ENCODE results near the gene SNAPC3. TPM values are rescaled to one million over a fixed set of nuclear protein-coding genes. Genes with fewer than 3 reads are reported as not detected.

SNAPC3 gene
- total RNA-seq, 1 experiment from 2014 or later: 28.0 TPM

DNA sequence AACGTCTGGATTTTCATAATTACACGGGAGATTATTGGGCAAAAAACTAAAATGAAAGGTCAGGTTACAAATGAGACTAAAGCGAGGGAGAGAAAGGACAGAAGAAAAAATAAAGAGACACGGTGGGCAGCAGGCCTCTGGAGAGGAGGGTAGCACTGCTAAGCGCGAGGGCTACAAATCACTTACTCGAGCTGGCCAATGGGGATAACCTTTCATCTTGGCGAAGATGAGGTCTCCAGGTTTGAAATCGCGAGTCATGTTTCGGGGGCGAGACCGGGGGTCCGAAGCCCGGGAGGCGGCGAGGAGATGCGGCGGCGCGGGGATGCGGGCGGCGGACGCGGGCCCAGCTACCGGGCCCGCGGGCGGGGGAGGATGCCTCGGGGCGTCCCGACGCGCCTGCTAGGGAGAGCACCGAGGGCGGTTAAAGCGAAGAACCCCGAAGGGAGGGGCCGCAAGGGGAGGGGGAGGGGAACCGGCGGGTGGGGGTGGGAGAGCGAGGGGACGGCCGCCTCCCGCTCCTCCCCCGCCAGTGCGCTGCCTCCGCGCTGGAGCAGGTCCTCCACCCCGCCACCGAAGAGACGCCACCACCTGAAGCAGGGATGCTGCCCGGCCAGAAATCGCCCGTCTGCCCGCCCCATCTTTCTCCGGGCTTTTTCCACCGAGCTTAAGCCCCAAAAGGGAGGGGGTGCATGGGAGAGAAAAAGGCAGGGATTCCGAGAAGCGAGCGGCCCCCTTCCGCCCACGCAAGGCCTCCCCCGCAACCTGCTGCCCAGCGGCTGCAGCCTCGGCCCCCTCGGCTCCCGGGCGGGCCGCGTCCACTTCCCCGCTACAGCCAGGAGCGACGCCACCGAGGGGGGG lies 87.5 kb downstream of the SNAPC3 start:
- H3K4me1 Mint-ChIP-seq: peaks cover 45 to 56% of the 10 kb centered on the region in 2 experiments
- WGBS (ENCODE audit: extremely low coverage, insufficient read length, low lambda C conversion rate): no CpG with 5 or more reads among the region's 76 CpGs

More for the DNA sequence above, 87.5 kb downstream of the SNAPC3 start:
- H2BK12ac ChIP-seq (ENCODE audit: insufficient read length, low read depth, low read length): no peak overlapping the region
- no peak overlapping the region for H4K91ac ChIP-seq (ENCODE audit: insufficient read length, low read depth, low read length)
- Mint-ChIP-seq H3K36me3 (ENCODE audit: insufficient read depth in 1 of 3, low read depth in 3 of 3) (peaks cover 40 to 48% (median 46%) of the 10 kb centered on the region in 3 experiments), H3K9me3 (peaks cover 0 to 2% of the 10 kb centered on the region in 2 experiments; a peak in 2 of 5 replicates), H3K27me3 (ENCODE audit: low read depth) (no peaks in the 10 kb centered on the region), H3K4me3 (peak overlapping the region; percentile 94), H3K27ac (peak overlapping the region; percentile 95)
- no peak overlapping the region for H4K5ac ChIP-seq (ENCODE audit: insufficient read length, low read depth, low read length)
- H3K4ac ChIP-seq (ENCODE audit: low read depth, low read length): no peak overlapping the region; the same call in 1 of the 2 replicates
- no peaks in the 10 kb centered on the region for H3K27me3 ChIP-seq (ENCODE audit: insufficient read depth, low read length)
- H2BK120ac ChIP-seq (ENCODE audit: low read depth, low read length, poor library complexity, severe bottlenecking): no peak overlapping the region
- H3K4me1 ChIP-seq (ENCODE audit: insufficient read depth, low read length): peaks cover 2% of the 10 kb centered on the region; the same call in 1 of the 2 replicates
- H2BK15ac ChIP-seq (ENCODE audit: low read depth, low read length): no peak overlapping the region
- H3K18ac ChIP-seq (ENCODE audit: insufficient read length, low read depth, low read length): peak overlapping the region; percentile 84
- H2BK5ac ChIP-seq (ENCODE audit: insufficient read length, low read length): no peak overlapping the region
- peak overlapping the region; percentile 95 for H3K9ac ChIP-seq (ENCODE audit: extremely low read depth, insufficient read length, low read length)
- DNase-seq: peak; percentile 58
- H3K23ac ChIP-seq (ENCODE audit: insufficient read length, low read depth, low read length): no peak overlapping the region
- H3K14ac ChIP-seq (ENCODE audit: insufficient read depth, low read length): peak overlapping the region; percentile 71
- H4K20me1 ChIP-seq (ENCODE audit: control insufficient read depth, insufficient read depth, insufficient read length): no peaks in the 10 kb centered on the region
- peak overlapping the region; percentile 57 for H3K4me2 ChIP-seq (ENCODE audit: insufficient read depth, insufficient read length, low read length)
- H4K8ac ChIP-seq (replicated peaks; ENCODE audit: insufficient read length, low read depth, low read length): no peak overlapping the region
- H3K79me2 ChIP-seq (ENCODE audit: insufficient read depth, low read length): peaks cover 38% of the 10 kb centered on the region; the same call in 1 of the 2 replicates
- H2BK20ac ChIP-seq (ENCODE audit: low read depth, low read length, poor library complexity, severe bottlenecking): no peak overlapping the region
- H2AFZ ChIP-seq (ENCODE audit: low read length): no peak overlapping the region
- no peaks in the 10 kb centered on the region for H3K79me1 ChIP-seq (ENCODE audit: insufficient read depth, low read depth, low read length, poor library complexity, severe bottlenecking)
- H3K27ac ChIP-seq (ENCODE audit: insufficient read length, low read depth, low read length): no peak overlapping the region
- no peaks in the 10 kb centered on the region for H3K9me3 ChIP-seq (ENCODE audit: control insufficient read depth, low read depth, low read length)
- TF ChIP-seq, protein P1, sequence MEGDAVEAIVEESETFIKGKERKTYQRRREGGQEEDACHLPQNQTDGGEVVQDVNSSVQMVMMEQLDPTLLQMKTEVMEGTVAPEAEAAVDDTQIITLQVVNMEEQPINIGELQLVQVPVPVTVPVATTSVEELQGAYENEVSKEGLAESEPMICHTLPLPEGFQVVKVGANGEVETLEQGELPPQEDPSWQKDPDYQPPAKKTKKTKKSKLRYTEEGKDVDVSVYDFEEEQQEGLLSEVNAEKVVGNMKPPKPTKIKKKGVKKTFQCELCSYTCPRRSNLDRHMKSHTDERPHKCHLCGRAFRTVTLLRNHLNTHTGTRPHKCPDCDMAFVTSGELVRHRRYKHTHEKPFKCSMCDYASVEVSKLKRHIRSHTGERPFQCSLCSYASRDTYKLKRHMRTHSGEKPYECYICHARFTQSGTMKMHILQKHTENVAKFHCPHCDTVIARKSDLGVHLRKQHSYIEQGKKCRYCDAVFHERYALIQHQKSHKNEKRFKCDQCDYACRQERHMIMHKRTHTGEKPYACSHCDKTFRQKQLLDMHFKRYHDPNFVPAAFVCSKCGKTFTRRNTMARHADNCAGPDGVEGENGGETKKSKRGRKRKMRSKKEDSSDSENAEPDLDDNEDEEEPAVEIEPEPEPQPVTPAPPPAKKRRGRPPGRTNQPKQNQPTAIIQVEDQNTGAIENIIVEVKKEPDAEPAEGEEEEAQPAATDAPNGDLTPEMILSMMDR (conservative IDR thresholded peaks at IDR 0.05): no peak
- H3T11ph ChIP-seq (ENCODE audit: low read length): no peak overlapping the region
- H2AK5ac ChIP-seq (ENCODE audit: insufficient read length, low read length): no peak overlapping the region
- no peak overlapping the region for H3K56ac ChIP-seq (ENCODE audit: insufficient read length, low read depth, low read length)
- H3K23me2 ChIP-seq (ENCODE audit: insufficient read length, low read depth, low read length, poor library complexity, severe bottlenecking): peaks cover 10% of the 10 kb centered on the region

Data from H9 (cell line).